ENCODE results near the gene ROBO2.

ROBO2 gene

DNA sequence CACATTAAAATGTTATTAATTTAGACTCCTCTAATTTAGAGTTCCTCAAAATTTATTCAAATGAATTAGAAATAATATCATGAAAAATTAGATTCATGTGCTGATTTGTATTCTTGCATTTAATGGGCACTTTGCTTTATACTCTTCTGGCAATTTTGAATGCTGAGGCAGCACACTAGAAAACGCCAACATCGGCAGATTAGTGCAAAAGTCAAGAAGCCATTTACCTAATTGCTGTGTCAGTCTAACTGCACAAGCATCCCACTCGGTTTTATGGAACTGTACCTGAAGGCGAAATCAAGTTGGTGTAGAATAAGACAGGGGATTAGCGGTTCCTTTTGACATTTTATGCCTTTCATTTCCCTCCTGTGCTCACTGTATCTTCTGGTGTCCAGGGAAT is 382.0 kb downstream of the ROBO2 start:
- H3K4me3 ChIP-seq (ENCODE audit: low read length), result no peak overlapping the region
- DNase-seq (ENCODE audit: low read depth), result no peak
- TF ChIP-seq, protein P1, sequence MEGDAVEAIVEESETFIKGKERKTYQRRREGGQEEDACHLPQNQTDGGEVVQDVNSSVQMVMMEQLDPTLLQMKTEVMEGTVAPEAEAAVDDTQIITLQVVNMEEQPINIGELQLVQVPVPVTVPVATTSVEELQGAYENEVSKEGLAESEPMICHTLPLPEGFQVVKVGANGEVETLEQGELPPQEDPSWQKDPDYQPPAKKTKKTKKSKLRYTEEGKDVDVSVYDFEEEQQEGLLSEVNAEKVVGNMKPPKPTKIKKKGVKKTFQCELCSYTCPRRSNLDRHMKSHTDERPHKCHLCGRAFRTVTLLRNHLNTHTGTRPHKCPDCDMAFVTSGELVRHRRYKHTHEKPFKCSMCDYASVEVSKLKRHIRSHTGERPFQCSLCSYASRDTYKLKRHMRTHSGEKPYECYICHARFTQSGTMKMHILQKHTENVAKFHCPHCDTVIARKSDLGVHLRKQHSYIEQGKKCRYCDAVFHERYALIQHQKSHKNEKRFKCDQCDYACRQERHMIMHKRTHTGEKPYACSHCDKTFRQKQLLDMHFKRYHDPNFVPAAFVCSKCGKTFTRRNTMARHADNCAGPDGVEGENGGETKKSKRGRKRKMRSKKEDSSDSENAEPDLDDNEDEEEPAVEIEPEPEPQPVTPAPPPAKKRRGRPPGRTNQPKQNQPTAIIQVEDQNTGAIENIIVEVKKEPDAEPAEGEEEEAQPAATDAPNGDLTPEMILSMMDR (conservative IDR thresholded peaks at IDR 0.05; ENCODE audit: low read depth, low read length), result no peak

DNA sequence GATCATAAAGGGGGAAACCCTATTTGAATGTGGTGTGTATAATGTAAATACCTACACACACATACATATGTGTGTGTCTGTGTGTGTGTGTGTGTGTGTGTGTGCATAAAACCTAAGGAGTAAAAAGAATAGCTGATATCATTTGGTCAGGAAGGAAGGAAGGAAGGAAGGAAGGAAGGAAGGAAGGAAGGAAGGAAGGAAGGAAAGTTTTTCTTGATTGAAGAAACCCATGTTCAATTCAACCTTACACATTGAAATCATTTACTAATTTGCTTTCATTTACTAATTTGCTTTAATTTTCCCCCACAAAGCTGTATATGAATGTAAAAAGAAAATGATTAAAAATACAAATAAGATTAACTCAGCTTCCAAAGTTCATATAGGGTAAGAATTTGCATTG is 386.6 kb downstream of the ROBO2 start:
- DNase-seq (ENCODE audit: low read depth), result no peak
- no peak overlapping the region for H3K4me3 ChIP-seq (ENCODE audit: low read length)
- TF ChIP-seq, protein P1 (conservative IDR thresholded peaks at IDR 0.05; ENCODE audit: low read depth, low read length), result no peak

DNA sequence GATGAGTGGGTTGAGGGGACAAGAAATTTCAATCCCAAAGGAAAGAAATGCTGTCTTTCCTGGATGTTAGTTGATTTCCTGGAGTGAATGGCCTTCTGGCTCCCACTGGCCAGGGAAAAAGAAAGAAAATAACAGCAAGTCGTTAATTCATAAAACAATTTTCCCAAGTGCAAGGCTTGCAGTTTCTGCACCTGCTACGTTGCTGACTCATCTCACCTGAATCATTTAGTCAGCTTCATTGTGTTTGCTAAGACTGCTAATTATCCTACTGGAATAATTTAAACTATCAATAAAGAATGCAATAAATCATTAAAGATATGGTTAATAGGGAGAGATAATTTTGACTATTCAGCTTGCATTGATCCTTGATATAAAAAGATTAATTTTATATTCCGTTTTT is 387.6 kb downstream of the ROBO2 start:
- no peak for DNase-seq (ENCODE audit: low read depth)
- H3K4me3 ChIP-seq (ENCODE audit: low read length), result no peak overlapping the region
- TF ChIP-seq, protein P1 (conservative IDR thresholded peaks at IDR 0.05; ENCODE audit: low read depth, low read length), result no peak

DNA sequence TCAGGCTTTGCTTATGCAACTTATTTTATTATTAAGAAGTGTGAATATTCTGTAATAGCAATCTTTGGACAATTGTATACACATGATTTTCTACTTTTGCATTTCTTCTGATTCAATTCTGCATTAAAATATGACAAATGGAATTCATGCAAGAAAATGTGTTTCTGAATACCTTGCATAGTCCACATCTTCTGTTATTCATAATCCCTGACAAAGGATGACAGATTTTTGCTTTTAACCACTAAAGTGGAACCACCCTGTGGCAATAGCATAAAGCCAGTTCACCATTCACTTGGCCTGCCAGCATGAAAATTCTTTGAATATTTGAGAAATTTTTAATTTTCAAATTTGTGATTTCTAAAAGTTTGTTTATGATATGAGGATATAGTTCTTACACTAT is 397.0 kb downstream of the ROBO2 start:
- TF ChIP-seq, protein P1 (conservative IDR thresholded peaks at IDR 0.05; ENCODE audit: low read depth, low read length), result no peak

DNA sequence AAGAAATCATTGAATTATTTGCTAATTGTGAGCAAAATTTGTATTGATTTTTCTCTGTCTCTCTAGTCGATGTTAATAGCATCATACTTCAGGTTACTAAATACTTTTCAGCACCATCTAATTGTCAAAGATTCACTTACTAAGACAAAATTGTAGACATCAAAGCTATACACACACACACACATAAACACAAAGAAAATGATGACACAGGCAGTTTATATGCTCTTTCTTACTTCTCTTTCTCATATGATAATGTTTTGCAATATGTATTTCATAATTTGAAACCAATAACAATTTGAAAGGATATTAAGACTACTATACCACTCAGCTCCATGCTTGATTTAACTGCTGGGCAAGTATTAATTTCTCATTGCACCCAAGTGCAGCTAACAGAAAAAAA is 406.2 kb downstream of the ROBO2 start:
- no peak for DNase-seq (ENCODE audit: low read depth)
- TF ChIP-seq, protein P1 (conservative IDR thresholded peaks at IDR 0.05; ENCODE audit: low read depth, low read length), result no peak
- H3K4me3 ChIP-seq (ENCODE audit: low read length), result no peak overlapping the region

More for the DNA sequence above, 397.0 kb downstream of the ROBO2 start:
- no peak overlapping the region for H3K4me3 ChIP-seq (ENCODE audit: low read length)
- no peak for DNase-seq (ENCODE audit: low read depth)

DNA sequence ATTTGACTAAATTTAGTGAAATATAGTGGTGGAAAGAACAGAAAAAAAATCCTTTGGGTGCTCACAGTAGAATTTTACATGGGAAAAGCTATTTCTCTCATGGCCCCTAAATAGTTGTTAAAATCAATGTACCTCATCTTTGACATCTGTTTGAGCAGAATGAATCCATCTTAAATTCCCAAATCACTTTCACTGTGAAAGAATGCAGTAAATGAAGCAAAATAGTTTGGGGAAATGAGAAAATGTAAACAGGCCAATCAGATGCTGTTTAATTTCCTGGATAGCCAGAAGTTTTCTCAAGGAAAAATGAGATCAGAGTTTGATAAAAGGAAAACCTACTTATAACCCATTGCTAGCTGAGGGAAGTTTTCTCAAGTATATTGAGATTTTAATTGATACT is 406.9 kb downstream of the ROBO2 start:
- no peak for DNase-seq (ENCODE audit: low read depth)
- H3K4me3 ChIP-seq (ENCODE audit: low read length), result no peak overlapping the region
- TF ChIP-seq, protein P1 (conservative IDR thresholded peaks at IDR 0.05; ENCODE audit: low read depth, low read length), result no peak

DNA sequence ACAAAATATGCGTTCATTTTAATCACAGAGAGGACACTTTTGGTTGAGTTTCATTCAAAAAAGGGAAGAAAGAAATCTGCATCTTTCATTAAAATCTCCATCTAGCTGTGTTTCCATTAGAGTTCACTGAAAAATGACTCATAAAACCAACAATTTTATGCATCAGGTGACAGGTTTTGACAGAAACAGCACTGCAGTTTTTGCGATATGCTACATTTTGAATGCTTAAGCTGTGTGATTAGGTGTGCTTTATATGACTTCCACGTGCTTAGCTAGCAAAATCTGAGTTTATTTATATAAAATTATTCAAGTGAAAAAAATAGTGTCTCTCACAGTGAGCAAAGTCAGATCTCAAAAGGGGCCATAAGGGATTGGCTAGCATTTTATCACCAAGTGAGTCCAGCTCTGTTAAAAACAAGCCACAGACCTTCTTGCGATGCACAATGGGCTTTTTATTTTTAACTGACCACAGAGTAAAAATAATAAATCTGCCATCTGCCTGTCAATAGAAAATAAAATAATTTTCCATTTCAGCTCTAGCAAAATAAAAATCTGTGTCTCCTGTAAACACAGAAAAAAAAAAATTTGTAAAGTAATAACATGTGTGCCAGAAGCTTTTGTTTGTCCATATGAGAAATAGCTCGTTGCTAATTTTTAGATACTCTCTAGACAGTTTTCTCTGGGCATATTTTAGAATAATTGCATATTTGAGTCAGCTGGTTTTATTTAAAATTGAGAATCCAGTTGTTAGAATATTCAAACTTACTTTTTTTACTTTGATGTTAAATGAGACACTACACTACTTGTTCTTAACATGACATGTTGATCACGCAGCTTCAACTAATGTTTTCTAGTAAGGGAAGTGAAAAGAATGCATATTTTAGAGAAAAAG is 409.8 kb downstream of the ROBO2 start:
- no peak overlapping the region for H3K4me3 ChIP-seq (ENCODE audit: low read length)
- DNase-seq (ENCODE audit: low read depth), result peak; percentile 42
- TF ChIP-seq, protein P1 (conservative IDR thresholded peaks at IDR 0.05; ENCODE audit: low read depth, low read length), result no peak
